Right cardiac atrium (tissue), 5 donors: ENCODE data around the gene GSC. TPM values are rescaled to one million over a fixed set of nuclear protein-coding genes. Genes with fewer than 3 reads are reported as not detected.
A peak's percentile ranks its signal among the peaks of the same experiment; 100 is the strongest.
"Not testable (repeated sequence)": the region's sequence is repeated elsewhere in the genome, so short reads cannot be mapped to it uniquely, and the experiment has no call there.

Experiments
- ATAC-seq, 2 donors: fragments of 200-7000 bp; cut with Tn5 transposase; one replicate each; pipeline versions ENCODE4 v1.8.0 to v1.9.1; 2020; ENCODE audit warnings: moderate library complexity in 2 of 2, mild to moderate bottlenecking in 1 of 2
- DNase-seq, 3 donors: peaks; one replicate each; pipeline ENCODE4 v3.0.0-alpha.2; 2020
- H3K27ac ChIP-seq: one replicate; pipeline ENCODE4 v1.5.1; 2013; ENCODE audit warnings: mild to moderate bottlenecking, low read length, control low read depth, moderate library complexity
- H3K27me3 ChIP-seq: one replicate; pipeline ENCODE4 v1.6.1; 2013; ENCODE audit not compliant: control insufficient read depth, insufficient read depth
- H3K4me1 ChIP-seq: one replicate; pipeline ENCODE4 v1.6.1; 2013; ENCODE audit warnings: low read length; ENCODE audit not compliant: control insufficient read depth, insufficient read depth
- H3K4me3 ChIP-seq: one replicate; pipeline ENCODE4 v1.5.1; 2013; ENCODE audit warnings: low read length, control low read depth
- H3K9me3 ChIP-seq: one replicate; pipeline ENCODE4 v1.6.1; 2013; ENCODE audit warnings: low read length; ENCODE audit not compliant: control insufficient read depth
- WGBS: extraction: QIAGEN DNeasy Blood & Tissue Kit; methylation state at CpG from one replicate; pipeline ENCODE4 v1.1.7; 2013; 5-methylcytosine and 5-hydroxymethylcytosine counted together
- intact Hi-C, 4 donors: fragments of 100-400 bp; cut with DNase I; formaldehyde crosslinking; loops; one replicate each; pipeline versions ENCODE4 v1.11.0 to v1.14.0; 2022 to 2023
- polyA plus RNA-seq: library from polyadenylated mRNA; stranded (reverse); fragments of 200-250 nt; gene quantifications from one replicate; pipeline ENCODE4 v1.2.3, GENCODE V29; 2013
- total RNA-seq, 4 donors: library from RNA; stranded (reverse); fragmentation: NEBNext Ultra II Directional; extraction: Animal tissue kit (Norgen Biotek cat#: 25700); gene quantifications; one replicate each; pipeline ENCODE4 v1.2.1, GENCODE V29; 2021
- donor health status: healthy with polysubstance abuse.
- donor health status: DM: no; HTN: yes; CAD: no.
- donor health status: DM: no; HTN: no; CAD: no.
- donor health status: DM: no; HTN: yes; CAD: no; lungs with severe emphysema.
- donor health status: DM: yes; HTN: yes; CAD: no.

Gene GSC
- total and polyA plus RNA-seq, 5 donors, result 0.14 TPM; not detected in 4

DNA sequence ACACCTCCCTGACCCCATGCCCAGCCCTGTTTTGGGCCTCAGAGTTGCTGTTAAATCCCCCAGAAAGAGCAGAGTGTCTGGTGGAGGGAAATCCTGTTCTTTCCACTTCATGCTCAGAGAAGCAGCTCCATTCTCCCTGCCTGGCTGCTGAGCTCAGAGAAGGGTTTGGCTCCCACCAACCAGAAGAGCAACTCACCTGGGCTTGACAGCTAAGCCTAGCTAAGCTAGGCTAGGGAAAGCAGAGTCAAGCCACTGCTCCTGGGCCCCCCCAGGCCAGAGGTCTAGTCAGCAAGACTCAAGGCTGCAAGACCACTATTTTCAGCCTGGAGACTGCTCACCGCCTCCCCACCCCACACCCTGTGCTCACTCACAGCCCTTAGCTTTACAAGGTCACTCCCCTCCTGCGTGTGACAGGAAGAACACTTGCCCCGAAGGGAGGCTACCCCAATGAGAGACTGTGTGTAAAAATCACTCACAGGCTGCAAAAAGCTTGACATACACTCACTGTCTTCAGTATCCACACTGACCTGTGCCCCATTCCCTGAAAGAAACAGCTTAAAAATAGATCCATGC, 13.5 kb downstream of the GSC start:
- ATAC-seq, result no peak
- no peaks in the 10 kb centered on the region for H3K27me3 ChIP-seq

DNA sequence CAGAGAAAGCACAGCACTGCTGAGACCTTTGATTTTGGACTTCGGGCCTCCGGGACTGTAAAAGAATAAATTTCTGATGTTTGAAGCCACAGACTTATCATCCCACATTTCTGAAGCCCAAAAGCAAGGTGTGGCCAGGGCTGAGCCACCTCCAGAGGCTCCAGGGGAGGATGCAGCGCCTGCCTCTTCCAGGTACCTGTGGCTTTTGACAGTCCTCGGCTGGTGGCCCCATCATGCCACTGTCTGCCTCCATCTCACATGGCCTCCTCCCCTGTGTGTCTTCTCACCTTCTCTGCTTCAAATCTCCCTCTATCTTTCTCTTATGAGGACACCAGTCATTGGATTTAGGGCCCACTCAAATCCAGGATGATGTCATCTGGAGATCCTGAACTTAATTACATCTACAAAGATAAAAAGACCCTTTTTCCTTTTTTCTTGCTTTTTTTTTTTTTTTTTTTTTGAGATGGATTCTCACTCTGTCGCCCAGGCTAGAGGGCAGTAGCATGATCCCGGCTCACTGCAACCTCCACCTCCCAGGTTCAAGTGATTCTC, 15.4 kb downstream of the GSC start:
- intact Hi-C loops, result no loop called here
- Histone ChIP-seq H3K9me3 (no peaks in the 10 kb centered on the region), H3K4me1 (no peaks in the 10 kb centered on the region), H3K27ac (no peak overlapping the region), H3K27me3 (no peaks in the 10 kb centered on the region), H3K4me3 (no peak overlapping the region)
- no peak for ATAC-seq
- WGBS, result 80% methylated on average over 6 of the region's 6 CpGs
- DNase-seq, result no peak

More for the DNA sequence above, 13.5 kb downstream of the GSC start:
- Histone ChIP-seq H3K9me3 (no peaks in the 10 kb centered on the region), H3K4me1 (no peaks in the 10 kb centered on the region), H3K4me3 (no peak overlapping the region), H3K27ac (no peak overlapping the region)
- intact Hi-C loops, result no loop called here
- DNase-seq, result no peak
- WGBS, result 30% methylated on average over 3 of the region's 3 CpGs

DNA sequence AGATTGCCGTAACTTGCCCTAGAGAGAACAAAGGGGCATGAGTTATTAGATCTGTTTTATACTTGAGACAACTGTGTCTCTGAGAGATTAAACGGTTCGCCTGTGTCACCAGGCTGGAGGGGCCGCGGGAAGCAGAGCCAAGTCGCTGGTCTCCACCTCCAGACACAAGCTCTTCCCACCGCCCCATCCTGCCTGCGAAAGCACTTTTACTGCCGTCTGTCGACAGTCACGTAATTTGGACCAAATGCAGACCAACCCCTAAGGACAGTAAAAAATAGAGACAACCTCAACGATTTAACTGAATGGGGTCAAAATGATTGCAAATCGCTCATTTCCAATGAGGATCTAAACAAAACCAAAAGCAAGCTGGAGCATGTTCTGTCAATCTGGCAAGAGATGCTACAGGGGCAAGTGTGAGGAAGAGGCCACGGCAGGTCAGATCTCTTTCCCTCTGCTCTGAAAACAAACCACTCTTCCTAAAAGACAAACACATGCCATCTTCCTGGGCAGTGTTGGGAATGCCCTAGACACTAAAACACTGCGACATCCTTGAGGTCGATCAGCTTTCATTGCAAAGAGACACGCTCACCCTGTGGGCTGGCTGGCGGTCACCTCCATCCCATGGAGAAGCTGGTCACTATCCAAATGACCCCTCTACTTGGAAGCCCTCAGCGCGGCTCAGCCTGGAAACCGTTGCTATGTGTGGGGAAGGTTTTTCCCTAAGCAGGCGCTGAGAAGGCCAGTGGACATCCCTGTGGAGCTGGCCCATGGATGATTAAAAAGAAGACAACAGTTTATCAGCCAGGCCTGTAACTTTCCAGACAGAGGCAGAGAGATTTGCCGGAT, 17.1 kb downstream of the GSC start:
- H3K27ac ChIP-seq, result no peak overlapping the region
- no peak for DNase-seq
- H3K4me1 ChIP-seq, result no peaks in the 10 kb centered on the region
- intact Hi-C loops, result no loop called here
- no peak overlapping the region for H3K4me3 ChIP-seq
- no peaks in the 10 kb centered on the region for H3K9me3 ChIP-seq
- no peaks in the 10 kb centered on the region for H3K27me3 ChIP-seq
- peak in 1 of 2 donors; percentile 24 for ATAC-seq
- 59% methylated on average over 23 of the region's 23 CpGs for WGBS

DNA sequence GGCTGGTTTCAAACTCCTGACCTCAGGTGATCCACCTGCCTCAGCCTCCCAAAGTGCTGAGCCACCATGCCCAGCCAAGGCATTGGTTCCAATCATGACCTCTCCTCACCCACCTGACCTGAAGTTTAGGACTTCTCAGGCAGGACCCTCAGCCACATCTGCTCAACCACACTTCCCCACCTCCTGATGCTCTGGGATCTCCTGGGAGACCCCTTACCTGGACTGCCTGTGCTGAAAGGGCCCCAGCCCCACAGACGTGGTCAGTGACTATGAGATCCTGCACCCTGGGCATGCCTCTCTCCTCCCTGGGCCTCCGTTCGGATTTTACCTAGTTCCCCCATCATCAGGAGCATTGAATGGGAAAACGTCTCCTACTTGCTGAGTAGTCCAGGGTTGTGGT, 18.0 kb downstream of the GSC start:
- no peaks in the 10 kb centered on the region for H3K9me3 ChIP-seq
- WGBS, result 78% methylated on average over 4 of the region's 4 CpGs
- no peaks in the 10 kb centered on the region for H3K4me1 ChIP-seq
- ATAC-seq (no peak), DNase-seq (no peak)
- no peak overlapping the region for H3K4me3 ChIP-seq
- H3K27ac ChIP-seq, result no peak overlapping the region
- intact Hi-C loops, result no loop called here
- H3K27me3 ChIP-seq, result no peaks in the 10 kb centered on the region

DNA sequence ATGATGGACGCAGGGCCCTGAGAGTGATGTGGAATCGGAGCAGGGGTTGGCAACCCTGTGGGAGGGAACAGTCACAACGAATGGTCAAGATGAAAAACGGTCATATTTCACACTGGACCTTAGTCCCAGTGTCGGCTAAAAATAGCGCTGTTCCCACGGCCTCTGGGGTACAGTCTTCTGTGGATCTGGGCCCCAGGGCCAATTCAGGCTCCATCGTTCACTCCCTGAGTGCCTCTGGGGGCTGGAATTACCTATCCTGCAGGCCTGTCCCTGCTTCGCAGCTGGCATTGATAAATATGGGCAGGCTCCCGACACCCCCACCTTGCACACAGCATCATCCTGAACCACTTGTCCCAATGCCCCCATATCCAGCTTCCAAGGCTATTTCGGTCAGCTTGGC, 18.6 kb downstream of the GSC start:
- Histone ChIP-seq H3K4me1 (no peaks in the 10 kb centered on the region), H3K27ac (no peak overlapping the region), H3K9me3 (no peaks in the 10 kb centered on the region), H3K27me3 (no peaks in the 10 kb centered on the region), H3K4me3 (no peak overlapping the region)
- intact Hi-C loops, result no loop called here
- 71% methylated on average over 11 of the region's 11 CpGs for WGBS
- no peak for ATAC-seq
- DNase-seq, result no peak

DNA sequence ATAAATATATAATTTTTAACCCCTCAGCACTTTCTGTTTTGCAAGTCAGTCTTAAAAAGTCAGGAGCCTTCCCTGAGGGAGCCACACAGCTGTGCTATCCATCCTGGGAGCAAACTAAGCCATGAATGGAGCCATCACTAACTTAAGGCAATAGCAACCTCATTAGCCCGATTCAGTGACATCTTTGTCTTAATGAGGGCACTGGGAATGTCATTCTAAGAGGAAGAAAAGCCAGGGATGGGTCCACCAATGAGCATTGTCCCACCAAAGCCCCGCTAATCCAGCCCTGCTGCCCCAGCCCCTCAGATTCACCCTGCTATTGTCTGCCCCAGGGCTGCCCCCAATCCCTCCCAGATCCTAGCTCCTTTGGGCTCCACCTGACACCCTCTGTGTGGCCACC, 19.5 kb downstream of the GSC start:
- DNase-seq, result no peak
- no peaks in the 10 kb centered on the region for H3K9me3 ChIP-seq
- ATAC-seq, result no peak
- H3K4me1 ChIP-seq, result no peaks in the 10 kb centered on the region
- WGBS, result 78% methylated on average over 2 of the region's 2 CpGs
- H3K4me3 ChIP-seq, result no peak overlapping the region
- intact Hi-C loops, result no loop called here
- no peak overlapping the region for H3K27ac ChIP-seq
- no peaks in the 10 kb centered on the region for H3K27me3 ChIP-seq

DNA sequence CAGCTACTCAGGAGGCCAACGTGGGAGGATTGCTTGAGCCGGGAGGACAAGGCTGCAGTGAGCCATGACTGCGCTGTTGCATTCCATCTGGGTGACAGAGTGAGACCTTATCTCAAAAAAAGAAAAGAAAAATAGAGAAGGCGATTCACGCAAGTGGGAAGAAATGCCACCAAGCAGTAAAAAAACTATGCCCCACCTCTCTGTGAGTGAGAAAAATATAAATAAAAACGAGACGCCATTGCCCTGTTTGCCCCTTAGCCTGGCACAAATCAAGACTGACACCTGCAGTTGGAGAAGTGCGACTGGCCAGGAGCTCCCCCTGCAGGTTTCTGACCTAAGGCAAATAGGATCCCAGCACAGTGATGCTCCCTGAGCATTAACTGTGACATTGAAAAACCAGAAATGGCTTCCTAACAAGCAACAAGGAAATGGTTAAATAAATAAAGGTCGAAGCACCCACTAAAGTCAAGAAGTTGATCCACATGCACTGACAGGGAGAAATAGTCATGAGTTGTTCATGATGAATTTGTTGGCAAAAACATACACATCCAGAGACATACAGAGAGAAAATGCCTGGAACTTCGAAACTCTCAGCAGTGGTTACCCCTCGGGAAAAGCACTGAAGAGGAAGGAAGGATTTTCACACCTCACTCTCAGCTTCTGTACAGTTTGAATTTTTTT, 21.1 kb downstream of the GSC start:
- no peak for DNase-seq
- ATAC-seq, result no peak
- Histone ChIP-seq H3K9me3 (no peaks in the 10 kb centered on the region), H3K4me3 (no peak overlapping the region), H3K4me1 (no peaks in the 10 kb centered on the region), H3K27me3 (no peaks in the 10 kb centered on the region), H3K27ac (no peak overlapping the region)
- intact Hi-C loops, result no loop called here
- 24% methylated on average over 11 of the region's 11 CpGs for WGBS

DNA sequence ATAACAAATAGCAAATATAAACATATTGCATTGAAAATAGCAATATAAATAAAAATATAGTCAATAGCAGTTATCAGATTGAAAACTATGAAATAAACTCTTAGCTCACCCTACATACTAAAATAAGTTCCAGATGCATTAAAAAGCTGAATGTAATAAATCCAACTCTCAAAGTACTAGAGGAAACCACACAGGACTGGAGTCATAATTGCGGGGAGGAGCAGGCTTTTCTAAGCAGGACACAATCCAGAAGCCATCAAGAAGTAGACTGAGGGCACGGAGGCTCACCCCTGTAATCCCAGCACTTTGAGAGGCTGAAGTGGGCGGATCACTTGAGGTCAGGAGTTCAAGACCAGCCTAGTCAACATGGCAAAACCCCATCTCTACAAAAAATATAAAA, 22.2 kb downstream of the GSC start:
- Histone ChIP-seq H3K27me3 (no peaks in the 10 kb centered on the region), H3K4me1 (no peaks in the 10 kb centered on the region), H3K27ac (no peak overlapping the region), H3K4me3 (no peak overlapping the region), H3K9me3 (no peaks in the 10 kb centered on the region)
- 71% methylated on average over 3 of the region's 3 CpGs for WGBS
- DNase-seq, result no peak
- intact Hi-C loops, result no loop called here
- ATAC-seq, result no peak

DNA sequence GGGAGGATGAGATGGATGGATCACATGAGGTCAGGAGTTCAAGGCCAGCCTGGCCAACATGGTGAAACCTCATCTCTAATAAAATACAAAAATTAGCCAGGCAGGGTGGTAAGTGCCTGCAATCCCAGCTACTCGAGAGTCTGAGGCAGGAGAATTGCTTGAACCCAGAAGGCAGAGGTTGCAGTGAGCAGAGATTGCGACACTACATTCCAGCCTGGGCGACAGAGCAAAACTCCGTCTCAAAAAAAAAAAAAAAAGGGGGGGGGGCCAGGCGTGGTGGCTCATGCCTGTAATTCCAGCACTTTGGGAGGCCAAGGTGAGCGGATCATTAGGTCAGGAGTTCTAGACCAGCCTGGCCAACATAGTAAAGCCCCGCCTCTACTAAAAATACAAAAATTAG, 22.8 kb downstream of the GSC start:
- H3K27me3 ChIP-seq, intact Hi-C loops, H3K27ac ChIP-seq, ATAC-seq, DNase-seq, H3K4me1 ChIP-seq, H3K9me3 ChIP-seq, H3K4me3 ChIP-seq: not testable (repeated sequence)
- WGBS, result 85% methylated on average over 7 of the region's 7 CpGs

DNA sequence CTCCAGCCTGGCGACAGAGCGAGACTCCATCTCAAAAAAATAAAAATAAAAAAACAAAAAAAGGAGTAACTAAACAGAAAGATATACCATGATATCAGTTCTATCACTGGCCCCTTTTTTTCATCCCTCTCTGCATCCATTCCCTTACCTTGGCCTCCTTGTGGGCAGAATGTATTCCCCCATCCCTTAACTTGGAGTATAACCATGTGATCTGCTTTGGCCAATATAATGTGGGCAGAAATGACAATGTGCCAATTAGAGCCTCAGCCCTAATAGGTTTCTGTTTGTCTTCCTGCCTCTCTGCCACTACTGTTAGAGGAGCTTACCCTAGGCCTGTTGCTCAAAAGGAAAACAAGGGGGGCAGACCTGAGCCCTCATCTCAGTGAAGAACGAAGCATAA, 23.8 kb downstream of the GSC start:
- ATAC-seq, result no peak
- Histone ChIP-seq H3K27ac (no peak overlapping the region), H3K27me3 (no peaks in the 10 kb centered on the region), H3K4me3 (no peak overlapping the region), H3K4me1 (no peaks in the 10 kb centered on the region), H3K9me3 (no peaks in the 10 kb centered on the region)
- DNase-seq, result no peak
- intact Hi-C loops, result no loop called here
- 96% methylated on average over 3 of the region's 3 CpGs for WGBS

DNA sequence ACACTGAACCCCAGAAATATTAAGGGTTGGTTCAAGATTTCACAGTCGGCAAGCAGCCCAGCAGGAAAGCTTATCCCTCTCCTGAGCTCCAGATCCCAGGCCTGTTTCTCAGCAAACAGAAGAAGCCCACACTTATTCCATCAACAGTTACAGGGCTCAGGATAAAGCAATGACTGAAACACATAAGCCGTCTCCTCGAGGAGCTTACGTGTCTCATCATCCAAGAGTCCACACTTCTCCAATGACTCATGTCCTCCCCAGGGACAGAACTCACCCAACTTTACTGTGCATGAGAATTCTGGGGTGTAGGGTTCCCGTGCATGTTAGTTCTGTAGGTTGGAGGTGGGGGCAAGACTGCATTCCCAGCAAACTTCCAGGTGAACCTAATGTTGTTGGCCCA, 31.2 kb downstream of the GSC start:
- intact Hi-C loops, result no loop called here
- WGBS, result 69% methylated on average over 5 of the region's 5 CpGs
- ATAC-seq (no peak), DNase-seq (no peak)
- peaks cover 2% of the 10 kb centered on the region for H3K4me1 ChIP-seq
- H3K27ac ChIP-seq, result no peak overlapping the region
- H3K27me3 ChIP-seq, result no peaks in the 10 kb centered on the region
- no peak overlapping the region for H3K4me3 ChIP-seq
- H3K9me3 ChIP-seq, result no peaks in the 10 kb centered on the region
